GM18505 (cell line): ENCODE results near the gene SLC36A4.
"Not testable (repeated sequence)": the region's sequence is repeated elsewhere in the genome, so short reads cannot be mapped to it uniquely, and the experiment has no call there.

Source experiments
- ATAC-seq: cut with Tn5 transposase; IDR thresholded peaks from one replicate; pipeline ENCODE4 v1.9.1; 2021; ENCODE audit not compliant: unreplicated experiment
- POLR2A ChIP-seq: IDR thresholded peaks from 4 replicates; pipeline ENCODE4 v1.6.1; 2011; ENCODE audit warnings: borderline replicate concordance; ENCODE audit not compliant: insufficient read depth, insufficient read length; ENCODE audit errors: extremely low read depth

Gene SLC36A4

DNA sequence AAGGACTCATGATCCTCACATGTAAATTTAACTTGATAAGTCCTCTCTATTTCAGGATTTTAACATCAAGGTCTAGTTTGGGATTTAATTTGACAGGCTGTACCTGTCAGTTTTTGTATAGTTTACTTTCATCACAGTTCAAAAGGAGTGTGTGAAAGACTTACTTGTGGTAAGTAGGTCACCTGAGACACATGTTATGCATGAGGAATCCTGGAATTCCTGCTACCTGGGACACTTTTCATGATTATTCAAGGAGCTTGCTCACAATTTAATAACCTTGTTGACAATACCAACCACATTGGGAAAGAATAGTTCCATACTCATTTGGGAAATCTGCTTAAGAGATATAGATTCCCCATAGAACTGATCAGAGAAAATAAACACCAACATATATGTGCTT lies 15.8 kb upstream of the SLC36A4 start:
- ATAC-seq = no peak
- TF ChIP-seq POLR2A = no peak

DNA sequence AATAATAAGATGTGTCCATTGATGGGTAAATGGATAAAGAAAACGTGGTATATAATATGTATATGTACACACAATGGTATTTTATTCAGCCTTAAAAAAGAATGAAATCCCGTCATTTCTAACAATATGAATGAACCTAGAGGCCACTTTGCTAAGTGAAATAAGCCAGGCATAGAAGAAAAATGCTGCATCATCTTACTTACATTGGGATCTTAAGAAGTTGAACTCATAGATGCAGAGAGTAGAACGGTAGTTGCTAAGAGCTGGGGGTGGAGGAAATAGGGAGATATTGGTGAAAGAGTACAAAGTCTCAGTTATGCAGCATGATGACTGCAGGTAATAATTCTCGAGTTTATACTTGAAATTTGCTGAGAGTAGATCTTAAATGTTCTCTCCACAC lies 14.3 kb upstream of the SLC36A4 start:
- no peak for ATAC-seq
- no peak for TF ChIP-seq POLR2A

DNA sequence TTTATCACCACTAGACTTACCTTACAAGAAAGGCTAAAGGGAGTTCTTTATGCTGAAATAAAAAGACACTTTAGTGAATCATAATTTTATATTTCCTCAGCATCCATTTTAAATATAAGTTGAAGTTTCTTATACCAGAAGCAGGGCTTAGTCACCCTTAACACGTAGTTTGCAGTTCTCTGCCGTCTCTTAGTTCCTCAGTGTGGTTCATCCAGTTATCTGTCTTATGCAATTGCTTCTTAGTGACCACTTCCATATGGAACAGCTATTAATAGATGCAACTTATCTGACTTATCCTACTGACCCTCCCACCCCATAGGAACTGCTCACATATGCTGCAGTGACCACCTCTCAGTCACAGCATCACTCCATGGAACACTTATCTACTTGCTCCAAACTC lies 11.7 kb upstream of the SLC36A4 start:
- no peak for ATAC-seq
- no peak for TF ChIP-seq POLR2A

DNA sequence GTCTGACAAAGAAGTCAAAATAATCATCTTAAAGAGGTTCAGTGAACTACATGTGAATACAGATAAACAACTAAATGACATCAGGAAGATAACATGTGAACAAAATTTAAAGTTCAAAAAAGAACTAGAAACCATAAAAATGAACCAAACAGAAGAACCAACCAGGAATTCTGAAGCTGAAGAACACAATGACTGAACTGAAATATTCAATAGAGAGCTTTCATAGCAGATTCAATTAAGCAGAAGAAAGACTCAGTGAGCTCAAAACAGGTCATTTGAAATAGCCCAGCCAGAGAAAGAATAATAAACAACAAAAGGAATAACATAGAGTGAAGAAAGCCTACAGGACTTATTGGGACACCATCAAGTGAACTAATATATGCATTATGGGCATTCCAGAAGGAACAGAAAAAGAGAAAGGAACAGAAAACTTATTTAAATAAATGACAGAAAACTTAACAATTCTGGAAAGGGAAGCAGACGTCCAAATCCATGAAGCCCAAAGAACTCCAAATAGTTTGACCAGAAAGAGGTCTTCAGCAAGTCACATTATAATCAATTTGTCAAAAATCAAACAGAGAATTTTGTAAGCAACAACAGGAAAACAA lies 11.0 kb upstream of the SLC36A4 start:
- no peak for TF ChIP-seq POLR2A
- no peak for ATAC-seq

DNA sequence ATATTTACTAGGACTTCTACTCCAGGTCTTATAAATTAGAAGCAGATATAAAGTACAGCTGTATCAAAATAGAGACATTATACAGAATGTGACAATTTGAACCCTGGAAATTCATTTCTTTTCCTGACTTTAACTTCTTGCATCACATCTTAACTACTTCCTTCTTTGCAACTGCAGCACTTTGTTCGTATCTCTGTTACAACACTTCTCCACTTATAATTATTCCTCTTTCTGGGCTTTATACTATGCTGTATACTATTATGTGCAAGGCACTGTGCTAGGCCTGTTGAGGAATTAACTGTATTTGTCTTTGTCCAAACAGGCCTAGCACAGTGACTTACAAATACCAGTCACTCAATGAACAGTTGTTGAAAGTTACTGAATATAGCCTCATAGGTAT lies 1.8 kb upstream of the SLC36A4 start:
- no peak for TF ChIP-seq POLR2A
- ATAC-seq = no peak

DNA sequence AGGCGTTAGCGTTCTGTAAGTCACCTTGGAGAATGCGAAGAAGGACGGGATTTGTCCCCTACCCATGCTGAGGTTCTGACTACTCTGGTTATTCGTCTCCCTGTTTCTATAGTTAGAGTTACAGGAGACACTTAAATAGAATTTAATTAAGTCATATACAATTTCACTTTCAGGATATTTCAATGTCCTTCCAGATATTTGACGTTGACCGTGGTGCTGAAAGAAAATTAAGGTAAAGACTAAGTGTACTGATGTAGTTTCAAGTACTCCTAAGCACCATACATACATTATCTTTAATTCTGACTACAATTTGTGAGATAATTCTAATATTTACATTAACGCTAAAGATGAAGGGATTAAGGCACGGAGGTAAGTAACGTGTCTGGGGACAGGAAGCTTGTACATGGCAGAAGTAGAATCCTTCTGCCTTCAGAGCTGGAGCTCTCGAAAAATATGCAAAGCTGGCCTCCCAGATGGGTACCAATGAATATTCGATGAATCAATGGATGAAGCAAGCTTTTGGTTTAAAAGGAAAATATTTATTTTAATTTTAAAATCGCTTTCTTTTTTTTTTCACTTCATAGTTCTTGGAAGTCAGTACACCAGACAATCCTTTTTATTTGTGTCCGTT lies 539 bp upstream of the SLC36A4 start:
- no peak for TF ChIP-seq POLR2A
- ATAC-seq = no peak

DNA sequence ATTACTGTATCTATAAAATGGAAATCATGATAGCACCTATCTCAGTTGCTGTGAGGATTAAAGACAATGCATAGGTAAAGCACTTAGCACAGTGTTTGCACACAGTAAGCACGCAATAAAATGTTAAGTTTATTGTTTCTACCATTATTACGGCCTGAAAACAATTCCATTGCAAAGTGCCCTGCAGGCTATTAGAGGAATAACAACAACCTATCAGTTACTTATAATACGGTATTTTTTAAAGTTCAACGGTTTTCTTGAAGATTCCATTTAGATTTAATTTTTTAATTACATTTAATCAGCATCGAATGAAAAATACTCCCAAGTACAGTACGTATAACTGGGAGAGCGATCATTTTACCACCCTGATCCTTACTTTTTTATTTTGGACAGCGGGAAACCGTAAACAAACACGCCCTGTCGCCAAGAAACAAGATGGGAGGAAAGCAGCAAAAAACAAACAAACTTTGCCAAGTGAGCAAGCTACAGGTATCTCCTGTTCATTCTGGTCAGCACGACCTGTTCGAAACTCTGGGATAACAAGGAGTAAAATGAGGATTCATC lies 893 bp downstream of the SLC36A4 start:
- peak; percentile 9 for ATAC-seq

DNA sequence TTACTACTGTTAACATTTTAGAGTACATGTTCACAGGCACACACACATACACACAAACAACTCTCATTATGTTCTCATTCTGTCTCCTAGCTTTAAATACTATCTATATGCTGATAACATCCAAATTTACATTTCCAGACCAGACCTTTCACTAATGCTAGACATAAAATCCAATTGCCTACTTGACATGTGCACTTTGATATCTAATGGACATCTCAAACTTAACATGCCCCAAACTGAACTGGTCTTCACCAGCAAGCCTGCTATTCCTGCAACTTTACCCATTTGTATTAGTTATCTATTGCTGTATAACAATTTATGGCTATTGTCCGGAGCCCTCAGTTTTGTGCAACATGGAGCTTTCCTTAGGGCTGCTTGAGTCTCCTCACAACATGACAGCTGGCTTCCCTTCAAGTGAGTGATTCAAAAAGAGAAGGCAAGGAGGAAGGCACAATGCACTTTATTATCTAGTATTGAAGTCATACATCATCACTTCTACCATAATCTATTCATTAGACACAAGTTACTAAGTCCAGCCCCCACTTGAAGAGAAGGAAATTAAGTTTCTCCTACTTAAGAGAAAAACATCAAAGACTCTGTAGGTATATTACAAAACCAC lies 3.0 kb downstream of the SLC36A4 start:
- no peak for TF ChIP-seq POLR2A
- no peak for ATAC-seq

More for the DNA sequence above, 893 bp downstream of the SLC36A4 start:
- TF ChIP-seq POLR2A = no peak

DNA sequence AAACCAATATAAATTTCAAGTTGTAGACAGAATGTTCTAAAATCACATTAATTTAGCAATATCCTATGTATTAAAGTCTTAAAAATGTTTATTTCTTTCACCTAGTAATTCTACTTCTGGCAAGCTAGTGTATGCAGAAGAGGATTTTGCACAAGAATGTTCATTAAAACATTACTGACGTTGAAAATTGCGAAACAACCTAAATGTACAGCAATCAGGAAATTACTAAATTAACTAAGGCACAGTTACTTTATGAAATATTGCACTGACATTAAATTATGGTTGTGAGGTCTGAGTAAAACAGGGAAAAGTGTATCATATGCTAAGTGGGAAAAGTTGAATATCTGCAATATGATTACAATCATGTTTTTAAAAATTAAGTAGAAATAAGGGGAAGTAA lies 4.1 kb downstream of the SLC36A4 start:
- ATAC-seq = no peak
- TF ChIP-seq POLR2A = no peak

DNA sequence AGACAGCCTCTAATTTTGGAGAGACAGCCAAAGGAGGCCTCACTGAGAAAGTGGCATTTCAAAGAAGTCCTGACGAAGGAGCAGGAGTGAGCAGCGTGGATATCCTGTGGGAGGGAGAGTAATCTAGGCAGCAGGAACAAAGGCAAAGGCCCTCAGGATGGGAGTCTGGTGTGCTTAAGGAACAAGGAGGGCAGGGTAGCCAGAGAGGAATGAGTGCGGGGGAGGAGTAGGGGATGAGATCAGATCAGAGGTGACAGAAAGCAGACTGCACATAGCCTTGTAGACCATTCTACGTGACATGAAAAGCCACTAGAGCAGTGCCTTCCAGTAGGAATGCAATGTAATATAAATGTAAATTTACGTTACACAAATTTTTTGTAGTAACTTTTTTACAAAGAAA lies 5.6 kb downstream of the SLC36A4 start:
- no peak for TF ChIP-seq POLR2A
- ATAC-seq = no peak

DNA sequence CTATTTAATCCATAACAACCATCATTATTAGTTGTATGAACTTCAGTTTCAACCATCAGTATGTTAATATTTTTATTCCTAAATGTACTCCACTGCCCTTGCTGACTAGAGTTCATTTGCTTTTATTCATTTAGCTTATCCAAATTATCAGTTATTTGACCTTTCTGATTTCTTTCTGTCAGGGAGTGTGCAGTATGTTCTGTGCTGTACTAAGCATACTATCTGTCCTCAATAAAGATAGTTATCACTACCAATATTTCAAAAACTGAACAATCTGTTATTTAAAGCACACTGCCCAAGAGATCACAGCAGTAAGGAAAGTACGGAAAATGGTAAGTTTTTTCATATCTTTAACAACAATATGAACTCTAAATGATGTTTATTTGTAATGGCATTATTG lies 8.3 kb downstream of the SLC36A4 start:
- no peak for ATAC-seq
- TF ChIP-seq POLR2A = no peak

DNA sequence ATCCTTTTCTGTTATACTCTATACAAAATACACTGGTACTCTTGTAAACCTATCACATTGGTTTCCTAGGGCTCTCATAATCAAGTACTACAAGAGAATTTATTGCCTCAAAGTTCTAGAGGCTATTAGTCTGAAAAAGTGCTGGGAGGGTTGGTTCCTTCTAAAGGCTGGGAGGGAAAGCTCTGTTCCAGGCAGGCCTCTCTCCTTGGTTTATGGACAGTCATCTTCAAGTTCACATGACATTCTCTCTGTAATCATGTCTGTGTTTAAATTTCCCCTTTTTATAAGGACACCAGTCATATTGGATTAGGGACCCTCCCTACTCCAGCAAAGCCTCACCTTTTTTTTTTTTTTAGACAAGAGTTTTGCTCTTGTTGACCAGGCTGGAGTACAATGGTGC lies 9.1 kb downstream of the SLC36A4 start:
- no peak for TF ChIP-seq POLR2A
- ATAC-seq = no peak

DNA sequence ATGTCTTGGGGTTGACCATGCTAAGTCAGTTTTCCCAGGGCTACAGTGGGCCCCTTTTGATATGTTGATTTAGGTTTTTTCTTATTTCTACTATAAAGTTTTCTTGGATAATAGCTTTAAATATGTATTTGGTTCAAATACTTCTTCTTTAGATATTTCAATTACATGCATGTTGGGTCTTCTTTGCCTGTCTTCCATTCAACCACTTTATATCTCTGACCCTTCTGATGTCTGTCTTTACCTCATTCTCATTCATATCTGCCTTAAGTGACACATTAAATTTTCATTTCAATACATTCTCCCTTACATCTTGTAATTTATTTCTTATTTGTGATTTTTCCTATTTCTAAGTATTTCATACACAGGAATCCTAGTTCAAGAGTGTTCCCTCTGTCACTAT lies 10.5 kb downstream of the SLC36A4 start:
- no peak for ATAC-seq
- TF ChIP-seq POLR2A = no peak

DNA sequence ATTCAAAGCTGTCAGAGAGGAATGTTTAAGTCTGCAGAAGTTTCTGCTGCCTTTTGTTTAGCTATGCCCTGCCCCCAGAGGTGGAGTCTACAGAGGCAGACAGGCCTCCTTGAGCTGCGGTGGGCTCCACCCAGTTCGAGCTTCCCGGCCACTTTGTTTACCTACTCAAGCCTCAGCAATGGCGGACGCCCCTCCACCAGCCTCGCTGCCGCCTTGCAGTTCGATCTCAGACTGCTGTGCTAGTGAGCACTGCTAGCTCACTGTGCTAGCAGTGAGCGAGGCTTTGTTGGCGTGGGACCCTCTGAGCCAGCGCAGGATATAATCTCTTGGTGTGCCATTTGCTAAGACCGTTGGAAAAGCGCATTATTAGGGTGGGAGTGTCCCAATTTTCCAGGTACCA lies 19.9 kb downstream of the SLC36A4 start:
- ATAC-seq = not testable (repeated sequence)
